Stimulated activated CD4-positive, alpha-beta T cell treated with anti-CD3 and anti-CD28 coated beads, Interleukin-12 subunit alpha, Interleukin-12 subunit beta, amount 100 ng/mL, for 48 hours (primary cell): ENCODE data around the gene IL1A.

Experiments
- DNase-seq, 3 donors: peaks; one replicate each; pipeline ENCODE4 v3.0.0-alpha.2; 2020; ENCODE audit warnings: low read depth in 2 of 3, low spot score in 1 of 3

Gene IL1A

DNA sequence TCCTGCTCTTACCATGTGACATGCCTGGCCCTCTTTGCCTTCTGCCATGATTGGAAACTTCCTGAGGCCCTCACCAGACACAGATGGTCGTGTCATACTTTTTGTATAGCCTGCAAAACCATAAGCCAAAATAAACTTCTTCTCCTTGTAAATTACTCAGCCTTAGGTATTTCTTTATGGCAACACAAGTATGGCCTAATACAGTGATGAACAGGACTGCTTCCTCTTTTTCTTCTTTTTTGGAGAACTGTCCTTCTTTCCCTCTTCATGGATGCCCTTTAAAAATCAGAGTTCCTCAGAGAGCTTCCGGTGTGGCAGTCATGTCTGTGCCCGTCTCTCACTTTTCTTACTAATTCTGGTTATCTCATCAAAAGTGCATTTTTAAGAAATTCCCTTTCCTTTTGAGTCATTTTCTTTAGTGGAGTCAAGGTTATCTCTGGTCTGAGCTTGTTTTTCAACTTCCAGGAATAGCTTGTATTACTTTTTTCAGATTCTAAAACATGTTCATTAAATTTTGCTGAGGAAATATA lies 9.2 kb upstream of the IL1A start:
- DNase-seq, result no peak

DNA sequence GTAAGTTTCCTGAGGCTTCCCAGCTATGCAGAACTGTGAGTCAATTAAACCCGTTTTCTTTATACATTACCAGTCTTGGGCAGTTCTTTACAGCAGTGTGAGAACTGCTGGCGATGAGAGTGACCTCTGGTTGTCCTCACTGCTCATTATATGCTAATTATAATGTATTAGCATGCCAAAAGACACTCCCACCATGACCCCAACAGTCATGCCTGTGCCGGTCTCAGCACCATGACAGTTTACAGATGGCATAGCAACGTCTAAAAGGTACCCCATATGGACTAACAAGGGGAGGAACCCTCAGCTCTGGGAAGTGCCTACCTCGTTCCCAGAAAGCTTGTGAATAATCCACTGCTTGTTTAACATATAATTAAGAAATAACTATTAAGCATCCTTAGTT lies 8.1 kb upstream of the IL1A start:
- DNase-seq, result no peak

DNA sequence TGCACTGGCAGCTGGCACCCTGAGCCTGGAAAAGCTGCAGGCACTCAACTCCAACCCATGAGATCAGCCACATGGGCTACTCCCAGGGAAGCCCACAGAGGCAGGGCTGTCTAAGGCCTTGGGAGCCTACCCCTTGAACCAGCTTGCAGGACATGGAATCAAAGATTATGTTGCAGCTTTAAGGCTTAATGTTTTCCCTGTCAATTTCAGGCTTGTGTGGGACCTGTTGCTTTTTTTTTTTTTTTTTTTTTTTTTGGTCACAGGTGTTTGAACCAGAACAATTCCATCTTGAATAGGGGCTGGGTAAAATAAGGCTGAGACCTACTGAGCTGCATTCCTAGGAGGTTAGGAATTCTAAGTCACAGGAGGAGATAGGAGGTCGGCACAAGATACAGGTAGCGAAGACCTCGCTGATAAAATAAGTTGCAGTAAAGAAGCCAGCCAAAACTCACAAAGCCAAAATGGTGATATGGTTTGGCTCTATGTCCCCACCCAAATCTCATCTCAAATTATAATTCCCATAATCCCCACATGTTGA lies 7.5 kb upstream of the IL1A start:
- no peak for DNase-seq

DNA sequence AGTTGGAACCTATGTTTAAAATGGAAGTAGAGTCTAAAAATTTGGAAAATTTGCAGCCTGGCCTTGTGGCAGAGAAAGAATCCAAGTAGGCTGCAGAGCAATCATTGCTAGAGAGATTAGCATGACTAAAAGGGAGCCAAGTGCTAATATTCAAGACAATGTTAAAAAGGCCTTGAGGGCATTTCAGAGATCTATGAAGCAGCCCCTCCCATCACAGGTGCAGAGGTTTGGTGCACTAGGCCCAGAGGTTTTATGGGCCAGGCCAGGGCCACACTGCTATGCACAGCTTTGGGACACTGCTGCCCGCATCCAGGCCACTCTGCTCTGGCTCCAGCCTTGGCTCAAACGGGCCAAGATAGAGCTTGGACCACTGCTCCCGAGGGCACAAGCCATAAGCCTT lies 6.7 kb upstream of the IL1A start:
- DNase-seq, result no peak

DNA sequence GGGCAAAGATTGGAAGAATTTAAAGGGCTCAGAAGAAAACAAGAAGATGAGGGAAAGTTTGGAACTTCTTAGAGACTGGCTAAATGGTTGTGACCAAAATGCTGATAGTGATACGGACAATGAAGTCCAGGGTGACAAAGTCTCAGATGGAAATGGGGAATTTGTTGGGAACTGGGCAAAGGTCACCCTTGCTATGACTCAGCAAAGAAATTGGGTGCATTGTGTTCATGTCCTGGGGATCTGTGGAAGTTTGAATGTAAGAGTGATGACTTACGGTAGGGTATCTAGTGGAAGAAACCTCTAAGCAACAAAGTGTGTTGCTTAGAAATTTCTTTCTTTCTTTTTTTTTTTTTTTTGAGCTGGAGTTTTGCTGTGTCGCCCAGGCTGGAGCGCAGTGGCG lies 6.0 kb upstream of the IL1A start:
- no peak for DNase-seq

DNA sequence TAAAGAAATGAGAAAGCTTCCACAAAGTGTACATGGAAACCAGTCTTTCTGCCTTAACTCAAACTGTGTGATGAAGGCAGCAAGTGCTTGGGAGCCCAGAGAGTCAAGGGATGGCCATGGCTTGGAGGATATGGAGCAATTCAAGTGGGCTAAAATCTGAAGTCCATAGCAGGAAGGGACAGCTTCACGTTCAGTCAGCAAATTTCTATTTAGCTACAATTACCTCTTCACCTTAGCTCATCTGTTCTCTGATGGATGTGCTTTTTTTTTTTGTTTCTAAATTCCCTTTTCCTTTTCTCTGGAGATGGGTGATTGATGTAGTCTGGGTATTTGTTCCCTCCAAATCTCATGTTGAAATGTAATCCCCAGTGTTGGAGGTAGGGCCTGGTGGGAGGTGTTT lies 4.9 kb upstream of the IL1A start:
- no peak for DNase-seq

DNA sequence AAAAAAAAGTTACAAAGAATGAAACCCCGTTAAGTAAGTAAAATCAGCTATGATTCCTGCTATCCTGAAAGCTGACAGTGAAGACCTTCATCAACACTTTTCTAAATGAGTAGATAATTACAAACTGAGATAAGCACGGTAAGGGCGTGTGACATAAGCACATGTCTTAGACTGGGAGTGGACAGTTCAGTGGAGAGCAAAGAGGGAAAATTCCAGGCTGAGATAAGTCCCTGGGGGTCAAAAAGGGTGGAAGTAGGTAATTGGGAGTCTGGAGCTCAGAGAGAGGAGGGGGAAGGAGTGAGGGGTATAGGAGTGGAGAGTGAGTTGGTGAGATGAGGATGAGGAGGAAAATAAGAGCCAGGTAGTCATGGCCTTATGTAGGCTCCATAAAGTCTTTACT lies 4.4 kb upstream of the IL1A start:
- no peak for DNase-seq

DNA sequence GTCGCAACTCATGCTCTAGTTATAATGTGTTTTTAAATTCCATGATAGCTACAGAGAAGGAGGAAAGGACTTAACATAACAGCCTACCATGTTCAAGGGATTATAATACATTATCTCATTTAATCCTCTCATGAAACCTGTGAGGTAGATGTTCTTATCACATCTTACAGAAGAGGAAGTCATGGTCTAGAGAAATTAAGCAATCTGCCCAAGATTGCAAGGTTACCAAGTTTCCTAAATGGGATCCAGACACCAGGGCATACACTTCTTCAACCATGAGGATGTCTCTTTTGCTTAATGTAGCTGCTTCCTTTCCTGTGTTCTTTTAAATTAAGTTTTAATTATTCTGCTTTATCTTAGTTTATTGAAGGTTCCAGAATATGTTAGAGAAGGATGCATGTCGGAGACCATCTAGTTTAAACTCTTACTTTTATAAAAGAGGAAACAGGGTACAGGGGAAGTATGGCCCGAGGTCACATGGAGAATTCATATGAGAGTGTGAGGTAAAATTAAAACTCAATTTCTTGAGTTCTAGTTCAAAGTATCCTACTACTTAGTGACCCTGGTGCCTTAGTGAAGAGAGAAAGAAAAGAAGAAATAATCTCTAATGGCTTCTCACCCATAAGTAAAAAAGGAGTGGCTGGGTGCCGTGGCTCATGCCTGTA lies 3.6 kb upstream of the IL1A start:
- DNase-seq, result no peak

DNA sequence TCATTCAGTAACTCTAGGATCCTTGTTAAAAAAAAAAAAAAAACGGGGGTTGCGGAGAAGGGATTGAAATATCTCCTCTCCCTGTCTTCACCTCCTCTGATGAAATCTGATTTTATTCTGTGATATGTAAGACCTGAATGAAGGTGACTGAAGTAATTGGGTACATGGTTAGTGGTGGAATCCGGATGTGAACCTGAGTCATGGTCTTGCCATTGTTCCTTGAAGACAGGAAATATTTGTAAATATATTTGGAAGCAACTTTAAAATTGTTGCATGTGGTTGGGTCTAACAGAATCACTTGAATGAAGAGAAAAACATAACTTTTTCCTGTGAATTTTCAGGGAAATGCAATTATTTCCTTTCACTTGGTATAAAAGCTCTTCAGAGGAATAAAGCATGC lies 3.0 kb upstream of the IL1A start:
- DNase-seq, result no peak

DNA sequence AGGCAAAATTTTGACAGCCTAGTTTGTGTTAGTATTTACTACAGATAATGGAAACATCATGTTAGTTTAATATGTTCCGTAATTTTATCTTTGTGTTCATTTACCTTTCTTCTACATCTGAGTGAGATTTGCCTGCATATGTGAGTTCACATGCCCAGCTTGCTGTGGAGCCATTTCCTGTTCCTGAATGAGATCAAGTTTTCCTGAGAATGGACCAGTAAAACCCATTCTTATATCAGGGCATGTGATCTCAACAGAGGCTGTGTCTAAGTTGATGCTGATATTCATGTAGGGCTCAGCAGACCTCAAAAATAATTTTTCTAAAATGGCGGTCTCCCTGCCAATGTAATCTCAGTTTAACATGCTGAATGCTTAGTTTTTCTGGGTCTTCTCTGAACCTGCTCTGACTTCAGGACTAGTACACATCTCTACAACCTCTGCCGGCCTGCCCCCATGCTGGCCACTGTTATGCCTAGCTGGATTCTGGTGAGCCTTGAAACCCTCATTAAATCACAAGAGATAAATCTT lies 1.0 kb downstream of the IL1A start:
- no peak for DNase-seq

DNA sequence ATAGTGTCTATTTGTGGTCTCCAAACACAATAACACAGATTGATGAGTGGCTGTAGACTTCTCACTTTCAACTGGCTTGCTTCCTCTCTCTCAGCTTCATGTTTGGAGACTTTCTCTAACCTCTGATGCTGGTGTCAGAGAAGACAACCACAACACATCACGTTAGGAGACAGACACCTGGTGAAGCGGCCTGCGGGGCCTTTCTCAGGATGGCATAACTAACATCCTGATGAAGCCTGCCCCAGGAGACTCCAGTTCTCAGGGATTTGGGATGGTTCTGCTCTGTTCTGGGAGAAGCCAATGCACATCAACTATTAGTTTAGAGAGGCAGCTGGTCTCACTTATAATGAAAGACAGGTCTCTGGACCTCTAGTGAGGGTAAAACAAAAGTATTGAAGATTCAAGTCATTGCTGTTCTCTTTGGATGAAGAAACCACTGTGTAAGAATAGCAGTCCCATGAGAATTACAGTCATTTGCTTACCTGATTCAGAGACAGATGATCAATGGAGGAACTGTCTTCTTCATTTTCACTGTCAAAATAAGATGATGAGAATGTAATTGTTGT lies 2.0 kb downstream of the IL1A start:
- no peak for DNase-seq

DNA sequence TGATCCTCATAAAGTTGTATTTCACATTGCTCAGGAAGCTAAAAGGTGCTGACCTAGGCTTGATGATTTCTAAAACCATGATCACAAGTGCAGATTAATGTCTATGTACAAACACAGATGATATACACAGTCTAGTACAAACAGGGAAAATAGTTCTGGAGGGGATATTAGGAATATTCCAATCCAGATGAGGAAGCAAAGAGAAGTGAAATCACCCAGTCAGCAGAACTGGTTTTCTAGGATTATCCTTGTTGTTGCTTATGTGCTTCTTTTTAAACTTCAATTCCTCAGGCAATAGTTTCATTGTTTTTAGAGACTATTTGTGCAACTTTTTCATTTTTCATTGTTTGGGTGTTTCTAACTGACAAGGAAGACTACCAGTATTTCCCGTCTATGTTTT lies 4.7 kb downstream of the IL1A start:
- DNase-seq, result no peak

DNA sequence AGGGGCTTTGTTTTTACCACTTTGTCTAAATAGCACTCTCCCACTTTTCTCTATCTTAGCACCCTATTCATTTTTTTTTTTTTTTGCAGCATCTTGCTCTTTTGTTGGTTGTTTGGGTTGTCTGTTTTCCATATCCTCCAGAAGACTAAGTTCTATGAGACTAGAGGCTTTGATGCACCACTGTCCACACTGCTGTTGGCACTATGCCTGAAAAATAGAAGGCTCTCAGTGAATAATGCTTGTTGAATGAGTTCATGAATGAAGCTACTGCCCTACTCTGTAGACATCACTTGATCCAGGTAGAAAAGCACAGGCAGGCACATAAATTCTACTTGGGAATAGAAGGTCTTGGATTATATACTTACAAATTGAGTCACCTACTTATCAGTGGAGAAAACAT lies 7.3 kb downstream of the IL1A start:
- DNase-seq, result no peak

DNA sequence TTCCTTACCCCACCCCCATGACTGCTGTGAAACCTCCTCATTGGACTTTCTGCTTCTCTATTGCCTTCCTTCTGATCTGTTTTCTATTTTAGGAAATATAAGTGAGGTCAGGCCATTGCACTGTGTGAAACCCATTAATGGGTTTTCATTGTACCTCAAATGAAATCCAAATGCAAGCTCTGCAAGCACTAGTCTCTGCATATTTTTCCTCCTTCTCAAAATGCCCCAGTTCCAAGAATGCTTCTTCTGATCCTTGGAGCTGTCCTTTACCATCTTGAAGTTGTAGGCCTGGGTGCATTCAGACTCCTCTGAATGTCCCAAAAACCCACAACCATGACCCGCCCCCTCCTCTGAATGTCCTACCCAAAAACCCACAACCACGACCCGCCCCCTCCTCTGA lies 8.2 kb downstream of the IL1A start:
- DNase-seq, result no peak

DNA sequence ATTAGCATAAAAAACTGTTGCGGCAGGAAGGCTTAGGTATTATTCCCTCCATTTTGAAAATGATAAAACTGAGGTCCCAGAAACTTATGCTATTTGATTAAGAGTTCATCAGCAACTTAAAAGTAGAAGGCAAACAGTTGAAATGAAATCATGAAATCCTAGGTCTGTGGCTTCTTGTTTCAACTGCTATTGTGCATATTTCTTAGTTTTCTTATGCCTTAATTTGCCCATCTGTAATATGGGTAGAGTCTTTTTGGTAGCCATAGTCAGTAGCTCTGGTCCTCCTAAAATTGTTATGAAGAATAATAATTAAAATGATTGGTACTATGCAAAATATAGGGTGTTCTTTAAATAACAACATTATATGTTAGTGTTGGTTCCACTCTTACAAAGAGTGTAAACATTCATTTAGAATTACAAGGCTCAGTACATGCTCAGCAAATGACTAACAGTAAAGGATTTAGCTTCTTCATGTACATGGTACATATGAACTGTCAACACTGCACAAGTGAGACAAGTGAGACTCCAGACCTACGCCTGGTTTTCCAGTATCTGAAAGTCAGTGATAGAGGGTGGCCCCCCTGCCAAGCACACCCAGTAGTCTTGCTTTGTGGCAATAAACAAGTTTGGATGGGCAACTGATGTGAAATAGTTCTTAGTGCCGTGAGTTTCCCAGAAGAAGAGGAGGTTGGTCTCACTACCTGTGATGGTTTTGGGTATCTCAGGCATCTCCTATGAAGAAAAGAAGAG lies 9.6 kb downstream of the IL1A start:
- DNase-seq, result no peak

DNA sequence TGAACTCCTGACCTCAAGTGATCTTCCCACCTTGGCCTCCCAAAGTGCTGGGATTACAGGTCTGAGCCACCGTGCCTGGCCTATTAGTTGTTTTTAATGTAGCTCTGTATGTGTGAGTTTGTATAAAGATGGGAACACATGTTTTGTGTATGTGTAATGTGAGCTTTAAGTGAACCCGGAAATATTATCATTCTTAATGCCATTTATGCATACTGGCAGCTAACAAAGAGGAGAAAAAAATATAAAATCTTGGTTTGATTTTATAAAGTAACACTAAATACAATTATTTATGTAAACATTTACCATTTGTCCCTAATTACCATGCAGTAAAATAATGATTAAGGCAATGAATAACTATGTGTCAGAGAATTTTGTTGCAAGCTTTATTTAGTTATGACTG lies 10.7 kb downstream of the IL1A start:
- DNase-seq, result no peak

DNA sequence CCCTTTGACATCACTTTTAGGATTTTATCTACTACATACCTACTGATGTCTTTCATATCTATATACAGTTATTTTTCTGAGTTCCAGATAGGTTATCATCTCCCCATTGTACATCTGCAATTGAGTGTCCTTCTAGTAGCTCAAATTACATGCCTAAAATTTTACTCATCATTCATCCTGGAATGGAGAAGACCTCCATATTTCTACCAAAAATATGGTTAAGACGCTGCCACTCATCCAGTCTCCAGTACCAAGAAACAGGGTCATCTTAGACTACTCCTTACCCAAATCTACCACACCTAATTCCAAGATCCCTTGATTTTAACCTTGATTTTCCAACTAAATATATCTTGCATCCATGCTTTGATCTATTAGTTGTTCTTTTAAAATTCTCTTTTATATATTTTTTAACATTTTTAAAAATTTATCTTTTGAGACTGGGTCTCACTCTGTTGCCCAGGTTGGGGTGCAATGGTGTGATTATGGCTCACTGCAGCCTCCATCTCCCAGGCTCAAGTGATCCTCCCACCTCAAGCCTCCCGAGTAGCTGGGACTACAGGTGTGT lies 11.3 kb downstream of the IL1A start:
- DNase-seq, result no peak

DNA sequence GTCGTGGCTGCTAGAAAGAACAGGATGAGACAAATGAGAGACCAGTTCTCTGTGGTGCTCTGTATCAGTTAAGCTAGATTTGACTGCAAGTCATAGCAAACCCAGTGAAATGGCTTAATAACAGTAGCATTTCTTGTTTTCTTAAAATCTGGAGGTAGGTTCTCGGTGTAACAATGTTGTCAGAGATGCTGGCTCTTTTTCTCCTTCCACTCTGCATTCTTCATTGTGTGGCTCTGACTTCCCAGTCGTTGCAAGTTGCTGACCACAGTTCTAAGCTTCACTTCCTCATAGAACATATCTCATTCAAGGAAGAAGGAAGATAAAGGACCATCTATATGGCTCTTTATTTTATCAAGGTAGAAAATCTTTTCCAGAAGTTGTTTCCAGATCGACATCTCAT lies 12.0 kb downstream of the IL1A start:
- DNase-seq, result no peak

DNA sequence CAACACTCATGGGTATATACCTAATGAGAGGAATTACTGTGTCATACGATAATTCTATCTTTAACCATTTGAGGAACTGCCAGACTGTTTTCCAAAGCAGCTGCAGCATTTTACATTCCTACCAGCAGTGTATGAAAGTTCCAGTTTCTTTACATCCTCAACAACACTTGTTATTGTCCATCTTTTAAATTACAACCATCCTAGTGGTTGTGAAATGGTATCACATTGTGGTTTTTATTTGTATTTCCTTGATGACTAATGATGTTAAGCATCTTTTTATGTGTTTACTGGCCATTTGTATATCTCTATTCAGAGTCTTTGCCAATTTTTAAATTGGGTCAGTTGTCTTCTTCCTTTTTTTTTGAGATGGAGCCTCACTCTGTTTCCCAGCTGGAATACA lies 15.9 kb downstream of the IL1A start:
- no peak for DNase-seq

DNA sequence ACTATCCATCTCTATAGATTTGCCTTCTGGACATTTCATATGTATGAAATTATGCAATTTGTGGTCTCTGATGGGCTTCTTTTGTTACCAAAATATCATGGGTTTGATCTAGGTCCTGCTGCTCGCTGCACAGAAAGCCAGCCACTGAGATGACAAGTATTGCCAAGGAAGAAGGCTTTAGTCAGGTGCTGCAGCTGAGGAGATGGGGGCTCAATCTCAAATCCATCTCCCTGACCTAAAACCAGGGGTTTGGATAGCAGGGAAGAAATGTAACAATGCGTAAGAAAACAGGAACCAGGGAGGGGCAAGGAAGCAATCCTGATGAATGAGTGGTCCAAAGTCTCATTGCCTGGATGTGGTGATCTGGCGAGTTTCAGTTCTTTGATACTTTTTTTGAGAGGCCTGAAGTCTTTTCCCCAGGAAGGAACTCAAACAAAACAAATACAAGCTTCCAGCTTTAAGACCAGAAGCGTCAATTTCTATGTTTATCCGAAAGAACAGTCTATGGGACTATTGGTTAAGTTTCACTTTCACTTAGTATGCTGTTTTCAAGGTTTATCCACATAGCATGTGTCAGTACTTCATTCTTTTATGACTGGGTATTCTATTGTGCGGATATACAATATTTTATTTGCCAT lies 16.5 kb downstream of the IL1A start:
- no peak for DNase-seq

DNA sequence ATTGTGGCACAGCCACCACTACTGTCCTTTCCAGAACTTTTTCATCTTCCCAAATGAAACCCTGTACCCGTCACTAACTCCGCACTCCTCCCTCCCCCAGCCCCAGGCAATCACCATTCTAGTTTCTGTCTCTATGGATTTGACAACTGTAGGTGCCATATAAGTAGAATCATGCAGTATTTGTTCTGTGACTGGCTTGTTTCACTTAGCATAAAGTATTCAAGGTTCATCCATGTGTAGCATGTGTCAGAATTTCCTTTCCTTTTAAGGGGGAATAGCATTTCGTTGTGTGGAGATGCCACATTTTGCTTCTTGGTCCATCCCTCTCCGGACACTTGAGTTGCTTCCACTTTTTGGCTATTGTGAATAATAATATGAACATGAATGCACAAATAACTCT lies 19.0 kb downstream of the IL1A start:
- DNase-seq, result no peak
